ENCODE data around the gene EOMES. TPM values are rescaled to one million over a fixed set of nuclear protein-coding genes. Genes with fewer than 3 reads are reported as not detected.

The EOMES gene
- total RNA-seq, 6 donors from 2014 or later: 0.44 to 2.1 (median 1.1) TPM

- Histone ChIP-seq H3K4me3 (no peak overlapping the region), H3K27me3 (peaks cover 0 to 8% (median 0%) of the 10 kb centered on the region in 4 donors), H3K36me3 (no peaks in the 10 kb centered on the region), H3K4me1 (peaks cover 5 to 14% (median 9%) of the 10 kb centered on the region in 4 donors), H3K9me3 (no peaks in the 10 kb centered on the region), H3K27ac (no peak overlapping the region)
- no peak for ATAC-seq (ENCODE audit: low FRiP score in 2 of 2)
- DNase-seq: no peak
- 68 to 73% methylated on average over 4 of the region's 4 CpGs for WGBS, 2 donors
- TF ChIP-seq POLR2AphosphoS5 (IDR thresholded peaks at IDR 0.05): no peak
- TF ChIP-seq CTCF (IDR thresholded peaks at IDR 0.05): no peak
- TF ChIP-seq EP300 (IDR thresholded peaks at IDR 0.05): no peak
- no peak for TF ChIP-seq POLR2A (IDR thresholded peaks at IDR 0.05)
Observed at GRCh38 chr3:27708250-27708649, 13.9 kb downstream of the EOMES start.

- no peaks in the 10 kb centered on the region for H3K27me3 ChIP-seq
- no peaks in the 10 kb centered on the region for H3K36me3 ChIP-seq
- no peak for ATAC-seq (ENCODE audit: low FRiP score in 2 of 2)
- H3K4me1 ChIP-seq: no peaks in the 10 kb centered on the region
- no peaks in the 10 kb centered on the region for H3K9me3 ChIP-seq
- no peak overlapping the region for H3K4me3 ChIP-seq
- TF ChIP-seq EP300 (IDR thresholded peaks at IDR 0.05): no peak
- no peak for DNase-seq
- no peak overlapping the region for H3K27ac ChIP-seq
- 79% methylated on average over 3 of the region's 3 CpGs for WGBS, 2 donors
Observed at GRCh38 chr3:27699067-27699466, 23.1 kb downstream of the EOMES start.

GRCh38 chr3:27696906-27697305, 25.2 kb downstream of the EOMES start:
- Histone ChIP-seq H3K36me3 (no peaks in the 10 kb centered on the region), H3K27ac (no peak overlapping the region), H3K4me3 (no peak overlapping the region), H3K9me3 (no peaks in the 10 kb centered on the region), H3K27me3 (no peaks in the 10 kb centered on the region), H3K4me1 (no peaks in the 10 kb centered on the region)
- no peak for TF ChIP-seq EP300 (IDR thresholded peaks at IDR 0.05)
- no peak for TF ChIP-seq CTCF (IDR thresholded peaks at IDR 0.05)
- no peak for TF ChIP-seq POLR2A (IDR thresholded peaks at IDR 0.05)
- no peak for TF ChIP-seq POLR2AphosphoS5 (IDR thresholded peaks at IDR 0.05)
- DNase-seq (no peak), ATAC-seq (ENCODE audit: low FRiP score in 2 of 2) (no peak)
- WGBS, 2 donors: 28 to 47% methylated on average over 1 of the region's 1 CpG

- Histone ChIP-seq H3K27me3 (no peaks in the 10 kb centered on the region), H3K4me1 (no peaks in the 10 kb centered on the region), H3K27ac (no peak overlapping the region), H3K4me3 (no peak overlapping the region), H3K9me3 (no peaks in the 10 kb centered on the region), H3K36me3 (no peaks in the 10 kb centered on the region)
- ATAC-seq (ENCODE audit: low FRiP score in 2 of 2) (no peak), DNase-seq (no peak)
- WGBS, 2 donors: 84 to 91% methylated on average over 2 of the region's 2 CpGs
- TF ChIP-seq EP300 (IDR thresholded peaks at IDR 0.05) (no peak), POLR2AphosphoS5 (IDR thresholded peaks at IDR 0.05) (no peak), CTCF (IDR thresholded peaks at IDR 0.05) (no peak), POLR2A (IDR thresholded peaks at IDR 0.05) (no peak)
Observed at GRCh38 chr3:27695636-27696035, 26.5 kb downstream of the EOMES start.

- DNase-seq: no peak
- H3K9me3 ChIP-seq: no peaks in the 10 kb centered on the region
- H3K27me3 ChIP-seq: no peaks in the 10 kb centered on the region
- TF ChIP-seq CTCF (IDR thresholded peaks at IDR 0.05) (no peak), POLR2A (IDR thresholded peaks at IDR 0.05) (no peak), EP300 (IDR thresholded peaks at IDR 0.05) (no peak), POLR2AphosphoS5 (IDR thresholded peaks at IDR 0.05) (no peak)
- ATAC-seq (ENCODE audit: low FRiP score in 2 of 2): peak in 1 of 2 donors; percentile 54
- no peaks in the 10 kb centered on the region for H3K36me3 ChIP-seq
- no peak overlapping the region for H3K27ac ChIP-seq
- 72 to 75% methylated on average over 4 to 5 of the region's 5 CpGs for WGBS, 2 donors
- H3K4me1 ChIP-seq: no peaks in the 10 kb centered on the region
- H3K4me3 ChIP-seq: no peak overlapping the region
Observed at GRCh38 chr3:27688053-27688452, 34.1 kb downstream of the EOMES start.

Measured in upper lobe of left lung (tissue), 6 donors.